T-cell (primary cell): Measurements from ENCODE around the gene CWC25. TPM values are rescaled to one million over a fixed set of nuclear protein-coding genes. Genes with fewer than 3 reads are reported as not detected.

ENCODE experiments used
- ATAC-seq, 4 experiments: fragments of 200-7000 bp in 3 of 4; fragments of 150-1000 bp in 1 of 4; cut with Tn5 transposase; replicated peaks in 1 of 4; 1 replicate in 3 of 4; 2 replicates in 1 of 4; pipeline ENCODE4 v1.10.0; 2021; ENCODE audit warnings: moderate library complexity in 3 of 4, mild to moderate bottlenecking in 2 of 4, moderate number of reproducible peaks in 1 of 4
- CTCF ChIA-PET, 2 donors: fragments of 300-600 bp; sonication (Branson Sonifier 250); formaldehyde crosslinking; loops; one replicate each; lab custom pipeline; 2022; ENCODE audit warnings: antibody characterized with exemption in 2 of 2; lab: Charles Lee
- POLR2A ChIA-PET, 2 donors: fragments of 300-600 bp; sonication (Branson Sonifier 250); formaldehyde crosslinking; loops; one replicate each; lab custom pipeline; 2022; ENCODE audit warnings: antibody characterized with exemption in 2 of 2; lab: Charles Lee
- DNase-seq, 35 experiments: peaks; one replicate each; pipeline versions ENCODE4 v3.0.0 to v3.0.0-alpha.2; 2013 to 2023
- H3K27ac ChIP-seq: one replicate; pipeline ENCODE4 v1.5.1; 2013; ENCODE audit warnings: low read length
- H3K27me3 ChIP-seq, 2 experiments: replicated peaks in 1 of 2; 1 replicate in 1 of 2; 2 replicates in 1 of 2; pipeline versions ENCODE4 v1.6.1 to v1.7.0; 2013; ENCODE audit warnings: low read length in 1 of 2, mixed read lengths in 1 of 2; ENCODE audit not compliant: control insufficient read depth in 2 of 2, insufficient read depth in 2 of 2; ENCODE audit errors: extremely low read depth in 1 of 2
- H3K36me3 ChIP-seq, 2 donors: 1 replicate in 1 of 2; 2 replicates in 1 of 2; pipeline versions ENCODE4 v1.6.1 to v1.7.0; 2013; ENCODE audit warnings: low read length in 1 of 2; ENCODE audit not compliant: control insufficient read depth in 2 of 2, insufficient read depth in 1 of 2; ENCODE audit errors: extremely low read depth in 1 of 2
- H3K4me1 ChIP-seq, 2 experiments: 1 replicate in 1 of 2; 2 replicates in 1 of 2; pipeline versions ENCODE4 v1.6.1 to v1.7.0; 2013; ENCODE audit warnings: low read length in 2 of 2, mixed read lengths in 1 of 2; ENCODE audit not compliant: insufficient read depth in 2 of 2, control insufficient read depth in 1 of 2; ENCODE audit errors: extremely low read depth in 1 of 2
- H3K4me3 ChIP-seq, 2 donors: 1 replicate in 1 of 2; 2 replicates in 1 of 2; pipeline versions ENCODE4 v1.5.1 to v1.7.0; 2013; ENCODE audit warnings: mild to moderate bottlenecking in 2 of 2, low read length in 1 of 2, moderate library complexity in 1 of 2; ENCODE audit not compliant: control insufficient read depth in 1 of 2; ENCODE audit errors: extremely low read depth in 1 of 2
- H3K9me3 ChIP-seq: 2 replicates; pipeline ENCODE4 v1.7.0; 2013
- H3K27ac Mint-ChIP-seq, 2 donors: one replicate each; pipeline ENCODE4 v1.8.0; 2020 to 2021; ENCODE audit warnings: mild to moderate bottlenecking in 2 of 2, mixed read lengths in 2 of 2
- H3K27me3 Mint-ChIP-seq, 2 donors: one replicate each; pipeline ENCODE4 v1.8.0; 2021 to 2022; ENCODE audit warnings: mixed read lengths in 2 of 2
- H3K36me3 Mint-ChIP-seq: one replicate; pipeline ENCODE4 v1.8.0; 2021; ENCODE audit warnings: mixed read lengths
- H3K4me1 Mint-ChIP-seq, 3 donors: one replicate each; pipeline ENCODE4 v1.8.0; 2020 to 2022; ENCODE audit warnings: mixed read lengths in 3 of 3, mild to moderate bottlenecking in 1 of 3
- H3K4me3 Mint-ChIP-seq, 3 donors: one replicate each; pipeline ENCODE4 v1.8.0; 2020 to 2022; ENCODE audit warnings: mild to moderate bottlenecking in 3 of 3, mixed read lengths in 3 of 3, moderate library complexity in 3 of 3
- H3K9me3 Mint-ChIP-seq, 3 donors: one replicate each; pipeline ENCODE4 v1.8.0; 2020 to 2022; ENCODE audit warnings: mixed read lengths in 3 of 3
- WGBS: methylation state at CpG from one replicate; pipeline ENCODE4 v1.1.5; 2013; ENCODE audit warnings: missing lambda C conversion rate; ENCODE audit not compliant: insufficient coverage; 5-methylcytosine and 5-hydroxymethylcytosine counted together
- total RNA-seq, 35 experiments: library from RNA in 6 of 35; stranded (reverse) in 6 of 35; fragments of 120-200 nt in 1 of 35; gene quantifications; one replicate each; pipeline versions ENCODE4 v1.2.1 to v1.2.4 and lab custom pipeline; 2013 to 2026

Gene CWC25
- total RNA-seq, 5 donors from 2014 or later (not counting 1 experiment from before 2014, with no cell fraction given) = 31.5 to 45.8 (median 44.3) TPM

DNA sequence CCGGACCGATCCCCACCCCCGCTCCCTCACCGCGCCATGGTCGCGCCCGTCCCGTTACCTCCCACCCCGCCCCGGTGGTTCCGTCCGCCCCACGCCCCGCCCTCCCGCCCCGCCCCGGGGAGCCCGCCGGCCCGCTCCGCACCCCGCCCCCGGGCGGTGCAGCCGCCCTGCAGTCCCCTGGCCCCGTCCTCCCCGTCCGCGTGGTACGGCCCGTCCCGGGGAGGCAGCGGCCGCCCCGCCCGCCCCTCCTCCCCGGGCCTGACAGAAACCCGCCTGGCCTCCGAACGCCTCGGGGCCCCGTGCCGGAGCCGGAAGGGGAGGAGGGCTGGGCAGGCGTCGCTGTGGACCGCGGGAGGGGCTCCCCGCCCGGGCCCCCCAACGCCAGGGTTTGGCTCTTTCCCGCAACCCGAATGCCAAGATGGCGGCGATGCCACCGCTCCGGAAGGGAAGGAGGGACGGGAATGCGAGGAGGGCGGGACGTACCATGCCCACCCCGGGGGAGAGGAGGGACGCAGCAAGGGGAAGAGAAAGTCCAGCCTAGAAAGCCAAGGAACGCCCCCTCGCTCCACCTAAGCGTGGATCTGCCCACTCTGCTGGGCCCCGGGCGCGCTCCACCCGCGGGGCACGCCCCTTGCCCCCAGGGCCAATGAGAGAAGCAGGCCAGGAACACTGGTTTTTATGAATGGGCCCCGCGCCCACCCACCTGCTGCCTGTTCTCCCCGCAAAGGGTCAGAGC lies 25.5 kb downstream of the CWC25 start, which contains the start of gene PIP4K2B:
TSS of gene PIP4K2B (minus strand) at position 56 of the 736 bp plus-strand sequence. CDS start 132 bp downstream, outside the sequence.
- under 1% methylated on average over 58 of the region's 76 CpGs for WGBS
- Histone ChIP-seq H3K4me1 (peaks cover 17 to 22% of the 10 kb centered on the region in 2 experiments), H3K27me3 (no peaks in the 10 kb centered on the region), H3K27ac (peak within 1 kb of the TSS; percentile 78), H3K36me3 (peaks cover 3 to 35% of the 10 kb centered on the region in 2 donors), H3K9me3 (no peaks in the 10 kb centered on the region), H3K4me3 (peak within 1 kb of the TSS; percentile 92 to 96)
- ChIA-PET CTCF (no interaction called here), POLR2A (interaction anchor here (0.5 to 1.1 kb wide), 2 partner anchors 8 to 45 kb away, joined by 7 to 9 read pairs; no protein-coding TSS in a partner anchor)
- Mint-ChIP-seq H3K27me3 (no peaks in the 10 kb centered on the region), H3K4me3 (peak within 1 kb of the TSS; percentile 87 to 95 (median 94)), H3K9me3 (no peaks in the 10 kb centered on the region), H3K36me3 (peaks cover 26% of the 10 kb centered on the region), H3K27ac (peak within 1 kb of the TSS; percentile 91 to 94), H3K4me1 (peaks cover 41 to 50% (median 45%) of the 10 kb centered on the region in 3 donors)
- DNase-seq (peak; percentile 45 to 86 (median 68)), ATAC-seq (peak; percentile 77 to 80 (median 78))

DNA sequence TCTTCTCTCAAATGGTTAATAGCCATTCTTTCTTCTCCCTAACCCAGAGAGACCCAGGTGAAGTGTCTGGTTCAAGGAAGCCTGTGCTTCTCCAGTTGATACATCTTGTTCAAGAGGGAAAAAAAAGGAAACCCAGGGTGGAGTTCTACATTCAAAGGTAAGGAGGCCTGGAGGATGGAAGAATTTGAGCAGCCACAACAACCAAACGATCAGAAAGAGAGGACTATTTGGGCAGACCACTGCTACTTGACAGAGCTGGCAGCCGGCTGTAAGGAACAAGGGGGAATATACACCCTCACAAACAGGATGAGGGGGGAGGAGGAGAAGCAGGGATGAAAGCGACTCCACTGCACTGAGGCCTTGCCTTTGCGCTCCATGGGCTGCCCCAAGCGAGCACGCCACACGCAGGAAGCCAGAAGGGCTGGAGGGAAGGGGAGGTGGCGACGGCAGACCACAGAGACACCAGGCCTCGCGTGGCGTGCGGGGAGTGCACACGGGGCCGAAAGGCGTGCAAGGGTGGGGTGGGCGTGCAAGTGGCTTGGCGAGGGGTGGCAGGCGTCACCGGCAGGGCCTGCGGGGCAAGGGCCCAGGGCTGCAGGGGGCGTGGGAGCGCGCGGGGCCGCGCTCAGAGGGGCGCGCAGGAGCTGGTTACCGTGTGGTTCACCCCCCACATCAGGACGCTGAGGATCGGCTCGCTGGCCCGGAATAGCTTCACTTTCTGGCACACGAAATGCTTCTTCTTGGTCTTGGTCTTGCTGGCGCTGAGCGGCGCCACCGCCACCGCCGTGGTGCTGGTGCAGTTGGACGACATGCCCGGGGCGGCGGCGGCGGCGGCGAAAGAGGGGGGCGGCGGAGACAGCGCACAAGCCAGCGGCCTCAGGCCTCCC lies 26.3 kb downstream of the CWC25 start:
- POLR2A ChIA-PET = interaction anchor here in 1 of 2 donors (1.1 kb wide), 1 partner anchor 8 kb away, joined by 9 read pairs; no protein-coding TSS in a partner anchor
- H3K36me3 Mint-ChIP-seq = peaks cover 24% of the 10 kb centered on the region

GRCh38 chr17:38797828-38798227 lies 27.3 kb downstream of the CWC25 start:
- H3K4me3 ChIP-seq = peak overlapping the region; percentile 60 to 68
- peak overlapping the region; percentile 87 to 95 (median 94) for H3K4me3 Mint-ChIP-seq
- peaks cover 48 to 60% (median 55%) of the 10 kb centered on the region in 3 donors for H3K4me1 Mint-ChIP-seq
- H3K27me3 Mint-ChIP-seq = no peaks in the 10 kb centered on the region
- H3K9me3 Mint-ChIP-seq = no peaks in the 10 kb centered on the region
- peaks cover 17 to 22% of the 10 kb centered on the region in 2 experiments for H3K4me1 ChIP-seq
- ChIA-PET POLR2A (no interaction called here), CTCF (no interaction called here)
- H3K27ac ChIP-seq = peak overlapping the region; percentile 28
- 87% methylated on average over 5 of the region's 6 CpGs for WGBS
- H3K36me3 Mint-ChIP-seq = peaks cover 21% of the 10 kb centered on the region
- peak overlapping the region; percentile 91 to 94 for H3K27ac Mint-ChIP-seq
- DNase-seq = no peak
- peaks cover 0 to 29% of the 10 kb centered on the region in 2 donors for H3K36me3 ChIP-seq
- H3K9me3 ChIP-seq = no peaks in the 10 kb centered on the region
- no peaks in the 10 kb centered on the region for H3K27me3 ChIP-seq
- ATAC-seq = no peak

More for the DNA sequence above, 26.3 kb downstream of the CWC25 start:
- Histone ChIP-seq H3K9me3 (no peaks in the 10 kb centered on the region), H3K36me3 (peaks cover 2 to 34% of the 10 kb centered on the region in 2 donors), H3K4me1 (peaks cover 17 to 22% of the 10 kb centered on the region in 2 experiments), H3K4me3 (peak overlapping the region; percentile 60 to 68), H3K27ac (peak overlapping the region; percentile 28), H3K27me3 (no peaks in the 10 kb centered on the region)
- Mint-ChIP-seq H3K27me3 (no peaks in the 10 kb centered on the region), H3K27ac (peak overlapping the region; percentile 91 to 94), H3K9me3 (no peaks in the 10 kb centered on the region), H3K4me3 (peak overlapping the region; percentile 87 to 95 (median 94)), H3K4me1 (peaks cover 45 to 58% (median 52%) of the 10 kb centered on the region in 3 donors)
- CTCF ChIA-PET = no interaction called here
- under 1% methylated on average over 39 of the region's 53 CpGs for WGBS
- peak; percentile 37 to 58 (median 50) for ATAC-seq
- DNase-seq = peak in 30 of 35 experiments; percentile 6 to 71 (median 38)

DNA sequence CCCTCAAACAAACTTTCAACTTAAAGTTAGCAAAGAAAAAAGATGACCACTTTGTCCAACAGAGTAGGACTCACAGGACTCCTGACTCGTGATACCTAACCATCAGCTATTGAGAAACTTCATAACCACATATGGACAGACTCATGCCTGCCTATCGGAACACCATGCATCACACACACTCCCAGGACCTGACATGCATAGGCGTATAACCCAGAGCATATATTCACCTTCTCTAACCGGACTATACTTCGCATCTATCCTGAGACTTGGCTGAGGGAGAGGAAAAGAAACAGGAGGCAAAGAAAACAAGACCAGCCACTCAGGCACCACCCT lies 28.0 kb downstream of the CWC25 start:
- POLR2A ChIA-PET = no interaction called here

GRCh38 chr17:38796451-38797157 lies 28.5 kb downstream of the CWC25 start:
- H3K4me3 ChIP-seq = no peak overlapping the region
- Mint-ChIP-seq H3K36me3 (peaks cover 16% of the 10 kb centered on the region), H3K9me3 (no peaks in the 10 kb centered on the region), H3K4me3 (peak overlapping the region in 1 of 3 donors; percentile 95), H3K4me1 (peaks cover 55 to 61% (median 60%) of the 10 kb centered on the region in 3 donors), H3K27ac (peak overlapping the region; percentile 91 to 94), H3K27me3 (no peaks in the 10 kb centered on the region)
- H3K9me3 ChIP-seq = no peaks in the 10 kb centered on the region
- POLR2A ChIA-PET = no interaction called here
- CTCF ChIA-PET = no interaction called here
- H3K27ac ChIP-seq = no peak overlapping the region
- no peaks in the 10 kb centered on the region for H3K27me3 ChIP-seq
- H3K36me3 ChIP-seq = peaks cover 0 to 16% of the 10 kb centered on the region in 2 donors
- H3K4me1 ChIP-seq = peaks cover 17 to 22% of the 10 kb centered on the region in 2 experiments
- WGBS = 100% methylated on average over 3 of the region's 5 CpGs
- DNase-seq = no peak
- ATAC-seq = no peak

More for the DNA sequence above, 28.0 kb downstream of the CWC25 start:
- Mint-ChIP-seq H3K27ac (peak overlapping the region; percentile 91 to 94), H3K36me3 (peaks cover 20% of the 10 kb centered on the region), H3K9me3 (no peaks in the 10 kb centered on the region), H3K4me1 (peaks cover 53 to 60% (median 59%) of the 10 kb centered on the region in 3 donors), H3K27me3 (no peaks in the 10 kb centered on the region), H3K4me3 (peak overlapping the region; percentile 35 to 95 (median 94))
- WGBS = 73% methylated on average over 2 of the region's 5 CpGs
- Histone ChIP-seq H3K27me3 (no peaks in the 10 kb centered on the region), H3K4me3 (no peak overlapping the region), H3K27ac (no peak overlapping the region), H3K4me1 (peaks cover 17 to 22% of the 10 kb centered on the region in 2 experiments), H3K36me3 (peaks cover 0 to 22% of the 10 kb centered on the region in 2 donors), H3K9me3 (no peaks in the 10 kb centered on the region)
- CTCF ChIA-PET = no interaction called here
- DNase-seq (no peak), ATAC-seq (no peak)
